ENCODE measurements around the gene SYMPK. TPM values are rescaled to one million over a fixed set of nuclear protein-coding genes. Genes with fewer than 3 reads are reported as not detected.
"Not testable (repeated sequence)": the region's sequence is repeated elsewhere in the genome, so short reads cannot be mapped to it uniquely, and the experiment has no call there.

SYMPK gene
- total RNA-seq, 1 donor from 2014 or later = 103 TPM

- Histone ChIP-seq H3K27me3 (no peaks in the 10 kb centered on the region), H3K9me3 (no peaks in the 10 kb centered on the region), H3K36me3 (no peaks in the 10 kb centered on the region), H3K4me1 (no peaks in the 10 kb centered on the region), H3K4me3 (no peak overlapping the region), H3K27ac (no peak overlapping the region)
- DNase-seq (ENCODE audit: low spot score in 2 of 2) = no peak
- intact Hi-C loops (cut with DNase I) = no loop called here
- no peak for TF ChIP-seq CTCF (IDR thresholded peaks at IDR 0.05)
Observed at GRCh38 chr19:45800070-45800553, 62.8 kb downstream of the SYMPK start.

GRCh38 chr19:45799541-45799940 lies 63.4 kb downstream of the SYMPK start:
- not testable (repeated sequence) for H3K27ac ChIP-seq; H3K4me1 ChIP-seq; H3K4me3 ChIP-seq; H3K36me3 ChIP-seq; H3K27me3 ChIP-seq; DNase-seq (ENCODE audit: low spot score in 2 of 2); H3K9me3 ChIP-seq
- intact Hi-C loops (cut with DNase I) = loop anchor here (1.0 to 2.0 kb wide), 3 partner anchors 17 to 107 kb away; partner anchors contain the start of genes DMPK and QPCTL

- Histone ChIP-seq H3K27me3 (no peaks in the 10 kb centered on the region), H3K27ac (no peak overlapping the region), H3K4me1 (no peaks in the 10 kb centered on the region), H3K9me3 (no peaks in the 10 kb centered on the region), H3K4me3 (no peak overlapping the region), H3K36me3 (no peaks in the 10 kb centered on the region)
- DNase-seq (ENCODE audit: low spot score in 2 of 2) = peak in 1 of 2 donors; percentile 86
- peak; percentile 80 to 93 (median 90) for TF ChIP-seq CTCF (IDR thresholded peaks at IDR 0.05)
- intact Hi-C loops (cut with DNase I) = loop anchor here (1.0 to 2.0 kb wide), 3 partner anchors 16 to 106 kb away; partner anchors contain the start of genes DMPK and QPCTL
Observed at GRCh38 chr19:45798995-45799517, 63.9 kb downstream of the SYMPK start.

- no peak for DNase-seq (ENCODE audit: low spot score in 2 of 2)
- H3K4me1 ChIP-seq = peaks cover 0 to 10% of the 10 kb centered on the region in 2 donors
- no peak overlapping the region for H3K4me3 ChIP-seq
- no peaks in the 10 kb centered on the region for H3K9me3 ChIP-seq
- no peak overlapping the region for H3K27ac ChIP-seq
- no peaks in the 10 kb centered on the region for H3K27me3 ChIP-seq
- intact Hi-C loops (cut with DNase I) = no loop called here
- peaks cover 5 to 11% of the 10 kb centered on the region in 2 donors for H3K36me3 ChIP-seq
- no peak for TF ChIP-seq CTCF (IDR thresholded peaks at IDR 0.05)
Observed at GRCh38 chr19:45794627-45795026, 68.3 kb downstream of the SYMPK start.

- Histone ChIP-seq H3K36me3 (peaks cover 12 to 19% of the 10 kb centered on the region in 2 donors), H3K27ac (no peak overlapping the region), H3K4me3 (no peak overlapping the region), H3K9me3 (no peaks in the 10 kb centered on the region), H3K4me1 (peaks cover 0 to 10% of the 10 kb centered on the region in 2 donors), H3K27me3 (no peaks in the 10 kb centered on the region)
- TF ChIP-seq CTCF (IDR thresholded peaks at IDR 0.05) = no peak
- DNase-seq (ENCODE audit: low spot score in 2 of 2) = no peak
- intact Hi-C loops (cut with DNase I) = no loop called here
Observed at GRCh38 chr19:45793876-45794275, 69.1 kb downstream of the SYMPK start.

GRCh38 chr19:45793178-45793564 lies 69.8 kb downstream of the SYMPK start:
- Histone ChIP-seq H3K4me1 (peaks cover 0 to 10% of the 10 kb centered on the region in 2 donors), H3K27ac (peak overlapping the region; percentile 30 to 44), H3K9me3 (no peaks in the 10 kb centered on the region), H3K27me3 (no peaks in the 10 kb centered on the region), H3K4me3 (peak overlapping the region in 1 of 2 donors; percentile 21), H3K36me3 (peaks cover 19 to 26% of the 10 kb centered on the region in 2 donors)
- DNase-seq (ENCODE audit: low spot score in 2 of 2) = no peak
- intact Hi-C loops (cut with DNase I) = no loop called here
- no peak for TF ChIP-seq CTCF (IDR thresholded peaks at IDR 0.05)
